ENCODE results near the gene LRP11. TPM values are rescaled to one million over a fixed set of nuclear protein-coding genes. Genes with fewer than 3 reads are reported as not detected.
"Not testable (repeated sequence)": the region's sequence is repeated elsewhere in the genome, so short reads cannot be mapped to it uniquely, and the experiment has no call there.

Gene LRP11
- total and polyA plus RNA-seq, 2 experiments from 2014 or later: 33.6 to 35.4 TPM

DNA sequence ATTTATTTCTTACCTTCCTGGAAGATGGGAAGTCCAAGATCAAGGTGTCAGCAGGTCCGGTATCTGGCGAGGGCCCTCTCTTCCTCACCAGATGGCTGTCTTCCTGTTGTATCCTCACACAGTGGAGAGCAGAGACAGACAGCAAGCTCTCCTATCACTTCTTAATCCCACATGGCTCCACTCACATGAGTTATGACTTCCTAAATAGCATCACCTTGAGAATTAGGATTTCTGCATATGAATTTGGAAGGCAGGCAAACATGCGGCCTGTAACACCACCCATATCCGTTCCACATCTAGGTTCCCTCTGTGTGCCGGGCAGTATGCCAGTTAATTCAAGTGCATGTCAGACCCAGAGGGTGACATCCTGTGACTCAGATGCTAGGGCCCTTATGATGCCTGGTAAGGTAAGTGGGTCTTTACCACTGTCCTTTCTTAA, 31.7 kb upstream of the LRP11 start:
- no peak for DNase-seq (ENCODE audit: low spot score)
- Histone ChIP-seq H2AFZ (no peak overlapping the region), H3K36me3 (replicated peaks; ENCODE audit: insufficient read depth, low read depth) (no peaks in the 10 kb centered on the region), H3K9me2 (replicated peaks; ENCODE audit: insufficient read depth) (no peaks in the 10 kb centered on the region), H3K27ac (no peak overlapping the region), H4K20me1 (ENCODE audit: insufficient read depth, poor library complexity, severe bottlenecking) (no peaks in the 10 kb centered on the region), H3K4me2 (no peak overlapping the region), H3K27me3 (no peaks in the 10 kb centered on the region), H3K4me1 (ENCODE audit: insufficient read depth) (peaks cover 7% of the 10 kb centered on the region), H3K79me2 (no peaks in the 10 kb centered on the region), H3K4me3 (no peak overlapping the region), H3K9me3 (ENCODE audit: low read depth) (no peaks in the 10 kb centered on the region)
- 82% methylated on average over 5 of the region's 5 CpGs for WGBS (ENCODE audit: low lambda C conversion rate, missing lambda C conversion rate)
- TF ChIP-seq, protein P1, sequence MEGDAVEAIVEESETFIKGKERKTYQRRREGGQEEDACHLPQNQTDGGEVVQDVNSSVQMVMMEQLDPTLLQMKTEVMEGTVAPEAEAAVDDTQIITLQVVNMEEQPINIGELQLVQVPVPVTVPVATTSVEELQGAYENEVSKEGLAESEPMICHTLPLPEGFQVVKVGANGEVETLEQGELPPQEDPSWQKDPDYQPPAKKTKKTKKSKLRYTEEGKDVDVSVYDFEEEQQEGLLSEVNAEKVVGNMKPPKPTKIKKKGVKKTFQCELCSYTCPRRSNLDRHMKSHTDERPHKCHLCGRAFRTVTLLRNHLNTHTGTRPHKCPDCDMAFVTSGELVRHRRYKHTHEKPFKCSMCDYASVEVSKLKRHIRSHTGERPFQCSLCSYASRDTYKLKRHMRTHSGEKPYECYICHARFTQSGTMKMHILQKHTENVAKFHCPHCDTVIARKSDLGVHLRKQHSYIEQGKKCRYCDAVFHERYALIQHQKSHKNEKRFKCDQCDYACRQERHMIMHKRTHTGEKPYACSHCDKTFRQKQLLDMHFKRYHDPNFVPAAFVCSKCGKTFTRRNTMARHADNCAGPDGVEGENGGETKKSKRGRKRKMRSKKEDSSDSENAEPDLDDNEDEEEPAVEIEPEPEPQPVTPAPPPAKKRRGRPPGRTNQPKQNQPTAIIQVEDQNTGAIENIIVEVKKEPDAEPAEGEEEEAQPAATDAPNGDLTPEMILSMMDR (IDR thresholded peaks at IDR 0.05; ENCODE audit: poor library complexity): no peak
- TF ChIP-seq EZH2phosphoT487 (IDR thresholded peaks at IDR 0.05; ENCODE audit: low read depth, severe bottlenecking, unreplicated experiment): no peak

DNA sequence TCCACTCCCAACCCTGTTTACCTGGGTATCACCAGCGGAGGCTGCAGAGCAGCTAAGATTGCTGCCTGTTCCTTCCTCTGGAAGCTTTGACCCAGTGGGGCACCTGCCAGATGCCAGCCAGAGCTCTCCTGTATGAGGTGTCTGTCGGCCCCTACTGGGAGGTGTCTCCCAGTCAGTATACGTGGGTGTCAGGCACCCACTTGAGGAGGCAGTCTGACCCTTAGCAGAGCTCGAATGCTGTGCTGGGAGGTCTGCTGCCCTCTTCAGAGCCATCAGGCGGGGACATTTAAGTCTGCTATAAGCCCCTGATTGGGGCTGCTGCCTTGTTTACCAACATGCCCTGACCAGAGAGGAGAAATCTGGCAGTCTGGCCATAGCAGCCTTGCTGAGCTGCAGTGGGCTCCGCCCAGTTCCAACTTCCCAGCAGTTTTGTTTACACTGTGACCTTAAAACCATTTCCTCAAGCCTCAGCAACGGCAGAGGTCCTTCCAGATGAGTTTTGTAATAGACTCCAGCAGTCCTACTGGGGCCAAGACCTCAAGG, 31.0 kb upstream of the LRP11 start:
- no peak overlapping the region for H3K4me3 ChIP-seq
- WGBS (ENCODE audit: low lambda C conversion rate, missing lambda C conversion rate): 56% methylated on average over 7 of the region's 7 CpGs
- H3K36me3 ChIP-seq (replicated peaks; ENCODE audit: insufficient read depth, low read depth): no peaks in the 10 kb centered on the region
- peaks cover 7% of the 10 kb centered on the region for H3K4me1 ChIP-seq (ENCODE audit: insufficient read depth)
- TF ChIP-seq EZH2 (IDR thresholded peaks at IDR 0.05; ENCODE audit: borderline replicate concordance) (no peak), EZH2phosphoT487 (IDR thresholded peaks at IDR 0.05; ENCODE audit: low read depth, severe bottlenecking, unreplicated experiment) (no peak)
- TF ChIP-seq, protein P1 (IDR thresholded peaks at IDR 0.05; ENCODE audit: poor library complexity): no peak
- H3K9me2 ChIP-seq (replicated peaks; ENCODE audit: insufficient read depth): no peaks in the 10 kb centered on the region
- H3K9me3 ChIP-seq (ENCODE audit: low read depth): no peaks in the 10 kb centered on the region
- no peak overlapping the region for H2AFZ ChIP-seq
- H3K27ac ChIP-seq: no peak overlapping the region
- H4K20me1 ChIP-seq (ENCODE audit: insufficient read depth, poor library complexity, severe bottlenecking): no peaks in the 10 kb centered on the region
- no peaks in the 10 kb centered on the region for H3K27me3 ChIP-seq
- no peaks in the 10 kb centered on the region for H3K79me2 ChIP-seq
- peak; percentile 62 for DNase-seq (ENCODE audit: low spot score)
- no peak overlapping the region for H3K4me2 ChIP-seq

DNA sequence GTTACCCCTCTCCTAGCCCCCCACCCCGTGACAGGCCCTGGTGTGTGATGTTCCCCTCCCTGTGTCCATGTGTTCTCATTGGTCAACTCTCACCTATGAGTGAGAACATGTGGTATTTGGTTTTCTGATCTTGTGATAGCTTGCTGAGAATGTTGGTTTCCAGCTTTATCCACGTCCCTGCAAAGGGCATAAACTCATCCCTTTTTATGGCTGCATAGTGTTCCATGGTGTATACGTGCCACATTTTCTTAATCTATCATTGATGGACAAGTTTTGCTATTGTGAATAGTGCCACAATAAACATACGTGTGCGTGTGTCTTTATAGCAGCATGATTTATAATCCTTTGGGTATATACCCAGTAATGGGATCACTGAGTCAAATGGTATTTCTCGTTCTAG, 27.7 kb upstream of the LRP11 start:
- not testable (repeated sequence) for H3K9me3 ChIP-seq (ENCODE audit: low read depth); H3K9me2 ChIP-seq (replicated peaks; ENCODE audit: insufficient read depth); DNase-seq (ENCODE audit: low spot score); H3K27me3 ChIP-seq; H3K27ac ChIP-seq; H3K36me3 ChIP-seq (replicated peaks; ENCODE audit: insufficient read depth, low read depth); H4K20me1 ChIP-seq (ENCODE audit: insufficient read depth, poor library complexity, severe bottlenecking); H3K4me2 ChIP-seq; H3K4me3 ChIP-seq; H3K79me2 ChIP-seq; H2AFZ ChIP-seq; H3K4me1 ChIP-seq (ENCODE audit: insufficient read depth)
- WGBS (ENCODE audit: low lambda C conversion rate, missing lambda C conversion rate): 82% methylated on average over 6 of the region's 6 CpGs

DNA sequence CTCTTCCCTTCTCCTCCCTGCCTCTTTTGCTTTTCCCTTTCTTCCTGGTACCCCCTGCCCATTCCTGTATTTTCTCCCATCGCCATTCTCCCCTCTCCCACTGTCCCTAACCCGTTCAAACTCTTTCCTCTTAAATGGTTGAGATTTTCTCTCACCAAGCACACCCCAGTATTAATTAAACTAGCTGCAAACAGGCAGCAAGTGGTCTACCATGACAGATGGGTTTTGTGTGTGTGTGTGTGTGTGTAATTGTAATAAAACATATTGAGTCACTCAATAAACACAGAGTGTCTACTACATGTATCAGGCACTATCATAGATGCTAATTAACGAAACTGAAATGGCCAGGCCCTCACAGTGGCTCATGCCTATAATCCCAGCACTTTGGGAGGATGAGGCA, 27.1 kb upstream of the LRP11 start:
- Histone ChIP-seq H3K27ac (no peak overlapping the region), H4K20me1 (ENCODE audit: insufficient read depth, poor library complexity, severe bottlenecking) (no peaks in the 10 kb centered on the region), H3K4me1 (ENCODE audit: insufficient read depth) (peaks cover 7% of the 10 kb centered on the region), H3K4me2 (no peak overlapping the region), H3K9me2 (replicated peaks; ENCODE audit: insufficient read depth) (no peaks in the 10 kb centered on the region), H3K79me2 (no peaks in the 10 kb centered on the region), H3K36me3 (replicated peaks; ENCODE audit: insufficient read depth, low read depth) (no peaks in the 10 kb centered on the region), H3K9me3 (ENCODE audit: low read depth) (no peaks in the 10 kb centered on the region), H3K27me3 (no peaks in the 10 kb centered on the region), H3K4me3 (no peak overlapping the region), H2AFZ (no peak overlapping the region)
- 85% methylated on average over 3 of the region's 3 CpGs for WGBS (ENCODE audit: low lambda C conversion rate, missing lambda C conversion rate)
- DNase-seq (ENCODE audit: low spot score): no peak
- TF ChIP-seq, protein P1 (IDR thresholded peaks at IDR 0.05; ENCODE audit: poor library complexity): no peak
- no peak for TF ChIP-seq EZH2phosphoT487 (IDR thresholded peaks at IDR 0.05; ENCODE audit: low read depth, severe bottlenecking, unreplicated experiment)
- TF ChIP-seq EZH2 (IDR thresholded peaks at IDR 0.05; ENCODE audit: borderline replicate concordance): no peak

Data from hepatocyte (in vitro differentiated cells).